Liver (tissue), 9 donors: ENCODE results near the gene FAM219A. TPM values are rescaled to one million over a fixed set of nuclear protein-coding genes. Genes with fewer than 3 reads are reported as not detected.

ENCODE experiments used
- DNase-seq: peaks from one replicate; pipeline ENCODE4 v3.0.0-alpha.2; 2017; ENCODE audit warnings: low spot score
- H3K27ac ChIP-seq, 2 donors: one replicate each; pipeline ENCODE4 v1.7.0; 2013; ENCODE audit warnings: inconsistent platforms in 2 of 2, low read length in 2 of 2, control low read depth in 1 of 2, low read depth in 1 of 2, mild to moderate bottlenecking in 1 of 2
- H3K27me3 ChIP-seq, 4 donors: one replicate each; pipeline versions ENCODE4 v1.6.1 to v1.7.0; 2013; ENCODE audit warnings: low read length in 3 of 4, inconsistent platforms in 1 of 4, mild to moderate bottlenecking in 1 of 4, moderate library complexity in 1 of 4; ENCODE audit not compliant: control insufficient read depth in 4 of 4, insufficient read depth in 4 of 4
- H3K36me3 ChIP-seq, 4 donors: one replicate each; pipeline versions ENCODE4 v1.6.1 to v1.7.0; 2013; ENCODE audit warnings: low read length in 3 of 4, mild to moderate bottlenecking in 3 of 4, low read depth in 1 of 4, moderate library complexity in 1 of 4; ENCODE audit not compliant: control insufficient read depth in 4 of 4, insufficient read depth in 3 of 4
- H3K4me1 ChIP-seq, 4 donors: one replicate each; pipeline versions ENCODE4 v1.6.1 to v1.7.0; 2013; ENCODE audit warnings: low read length in 3 of 4, mild to moderate bottlenecking in 3 of 4, moderate library complexity in 1 of 4; ENCODE audit not compliant: control insufficient read depth in 4 of 4, insufficient read depth in 4 of 4
- H3K4me3 ChIP-seq, 3 donors: one replicate each; pipeline versions ENCODE4 v1.6.1 to v1.7.0; 2013; ENCODE audit warnings: low read length in 3 of 3, control low read depth in 1 of 3, low read depth in 1 of 3, mild to moderate bottlenecking in 1 of 3
- H3K9ac ChIP-seq, 2 donors: one replicate each; pipeline ENCODE4 v1.7.0; 2013; ENCODE audit warnings: low read length in 2 of 2, mild to moderate bottlenecking in 2 of 2, moderate library complexity in 2 of 2, control low read depth in 1 of 2, low read depth in 1 of 2
- H3K9me3 ChIP-seq, 4 donors: one replicate each; pipeline versions ENCODE4 v1.6.1 to v1.7.0; 2013; ENCODE audit warnings: low read length in 3 of 4; ENCODE audit not compliant: control insufficient read depth in 4 of 4
- ATF3 ChIP-seq: IDR thresholded peaks from 2 replicates; pipeline ENCODE4 v1.6.1; 2016; ENCODE audit warnings: antibody characterized with exemption
- CTCF ChIP-seq: fragments of 150-350 bp; IDR thresholded peaks from 2 replicates; pipeline ENCODE4 v1.5.1; 2017; ENCODE audit warnings: improper control_type of control experiment, low read depth, low read length; ENCODE audit not compliant: missing input control
- EGR1 ChIP-seq, 2 donors: IDR thresholded peaks; 2 replicates each; pipeline ENCODE4 v1.6.1; 2016 to 2018; ENCODE audit warnings: antibody characterized with exemption in 2 of 2, low read depth in 2 of 2
- FOXA1 ChIP-seq: IDR thresholded peaks from 2 replicates; pipeline ENCODE4 v1.6.1; 2016; ENCODE audit warnings: antibody characterized with exemption
- FOXA2 ChIP-seq: IDR thresholded peaks from 2 replicates; pipeline ENCODE4 v1.6.1; 2016; ENCODE audit warnings: antibody characterized with exemption
- GABPA ChIP-seq, 2 donors: IDR thresholded peaks in 1 of 2; conservative IDR thresholded peaks in 1 of 2; 2 replicates each; pipeline ENCODE4 v1.6.1; 2016; ENCODE audit warnings: antibody characterized with exemption in 2 of 2, mild to moderate bottlenecking in 1 of 2, moderate library complexity in 1 of 2
- HNF4A ChIP-seq, 2 donors: conservative IDR thresholded peaks; 2 replicates each; pipeline ENCODE4 v1.6.1; 2016; ENCODE audit warnings: antibody characterized with exemption in 2 of 2, mild to moderate bottlenecking in 2 of 2
- HNF4G ChIP-seq: IDR thresholded peaks from 2 replicates; pipeline ENCODE4 v1.6.1; 2016; ENCODE audit warnings: antibody characterized with exemption
- JUND ChIP-seq, 2 donors: IDR thresholded peaks; 2 replicates each; pipeline ENCODE4 v1.6.1; 2016; ENCODE audit warnings: antibody characterized with exemption in 2 of 2
- MAX ChIP-seq: IDR thresholded peaks from 2 replicates; pipeline ENCODE4 v1.6.1; 2016; ENCODE audit warnings: antibody characterized with exemption
- NR2F2 ChIP-seq: IDR thresholded peaks from 2 replicates; pipeline ENCODE4 v1.6.1; 2016; ENCODE audit warnings: antibody characterized with exemption
- RAD21 ChIP-seq, 2 donors: IDR thresholded peaks; 2 replicates each; pipeline ENCODE4 v1.6.1; 2016; ENCODE audit warnings: antibody characterized with exemption in 2 of 2, mild to moderate bottlenecking in 2 of 2
- REST ChIP-seq: IDR thresholded peaks from 2 replicates; pipeline ENCODE4 v1.6.1; 2016; ENCODE audit warnings: antibody characterized with exemption, mild to moderate bottlenecking
- RXRA ChIP-seq, 2 donors: IDR thresholded peaks; 2 replicates each; pipeline ENCODE4 v1.6.1; 2017 to 2018; ENCODE audit warnings: antibody characterized with exemption in 2 of 2, mild to moderate bottlenecking in 1 of 2
- SP1 ChIP-seq: IDR thresholded peaks from 2 replicates; pipeline ENCODE4 v1.6.1; 2018; ENCODE audit warnings: antibody characterized with exemption, mild to moderate bottlenecking
- TAF1 ChIP-seq: conservative IDR thresholded peaks from 2 replicates; pipeline ENCODE4 v1.6.1; 2016; ENCODE audit warnings: antibody characterized with exemption, mild to moderate bottlenecking
- YY1 ChIP-seq: IDR thresholded peaks from 2 replicates; pipeline ENCODE4 v1.6.1; 2016; ENCODE audit warnings: antibody characterized with exemption, mild to moderate bottlenecking
- WGBS: extraction: QIAGEN DNeasy Blood & Tissue Kit; methylation state at CpG from one replicate; pipeline ENCODE4 v1.1.7; 2013; 5-methylcytosine and 5-hydroxymethylcytosine counted together
- polyA plus RNA-seq, 2 donors: library from polyadenylated mRNA; stranded (reverse) in 1 of 2; unstranded in 1 of 2; fragments of 200-250 nt in 1 of 2; fragments of >200 nt in 1 of 2; fragmentation: Nextera tagmentation in 1 of 2; extraction: Ambion mirVana in 1 of 2; gene quantifications; one replicate each; pipeline versions ENCODE4 v1.2.1 to v1.2.3, GENCODE V29; 2013 to 2015
- total RNA-seq, 2 donors: library from RNA; depleted of rRNA; stranded (reverse); fragments of >200 nt; gene quantifications; one replicate each; pipeline ENCODE4 v1.2.3, GENCODE V29; 2014
- TF ChIP-seq, protein P1 (sequence below): IDR thresholded peaks from 2 replicates; pipeline ENCODE4 v1.6.1; 2016; ENCODE audit warnings: antibody characterized with exemption
- donor health status: healthy.
- donor health status: healthy.
- donor health status: healthy.
- donor health status: healthy.
- donor health status: healthy.

Gene FAM219A
- total and polyA plus RNA-seq, 4 donors, result 1.6 to 3.6 (median 2.4) TPM

GRCh38 chr9:34383904-34384303 lies 74.5 kb downstream of the FAM219A start:
- no peak overlapping the region for H3K27ac ChIP-seq
- no peaks in the 10 kb centered on the region for H3K9me3 ChIP-seq
- no peak for DNase-seq
- H3K9ac ChIP-seq, result no peak overlapping the region
- H3K36me3 ChIP-seq, result no peaks in the 10 kb centered on the region
- TF ChIP-seq, protein P1, sequence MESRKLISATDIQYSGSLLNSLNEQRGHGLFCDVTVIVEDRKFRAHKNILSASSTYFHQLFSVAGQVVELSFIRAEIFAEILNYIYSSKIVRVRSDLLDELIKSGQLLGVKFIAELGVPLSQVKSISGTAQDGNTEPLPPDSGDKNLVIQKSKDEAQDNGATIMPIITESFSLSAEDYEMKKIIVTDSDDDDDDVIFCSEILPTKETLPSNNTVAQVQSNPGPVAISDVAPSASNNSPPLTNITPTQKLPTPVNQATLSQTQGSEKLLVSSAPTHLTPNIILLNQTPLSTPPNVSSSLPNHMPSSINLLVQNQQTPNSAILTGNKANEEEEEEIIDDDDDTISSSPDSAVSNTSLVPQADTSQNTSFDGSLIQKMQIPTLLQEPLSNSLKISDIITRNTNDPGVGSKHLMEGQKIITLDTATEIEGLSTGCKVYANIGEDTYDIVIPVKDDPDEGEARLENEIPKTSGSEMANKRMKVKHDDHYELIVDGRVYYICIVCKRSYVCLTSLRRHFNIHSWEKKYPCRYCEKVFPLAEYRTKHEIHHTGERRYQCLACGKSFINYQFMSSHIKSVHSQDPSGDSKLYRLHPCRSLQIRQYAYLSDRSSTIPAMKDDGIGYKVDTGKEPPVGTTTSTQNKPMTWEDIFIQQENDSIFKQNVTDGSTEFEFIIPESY, result no peak
- TF ChIP-seq ATF3, result no peak
- TF ChIP-seq JUND (IDR thresholded peaks at IDR 0.05), result no peak
- TF ChIP-seq MAX, result no peak
- no peak for TF ChIP-seq TAF1
- no peak for TF ChIP-seq FOXA1
- TF ChIP-seq REST, result no peak
- no peak for TF ChIP-seq RXRA (IDR thresholded peaks at IDR 0.05)
- no peak for TF ChIP-seq HNF4G
- no peak for TF ChIP-seq GABPA (IDR thresholded peaks at IDR 0.05 in 1 of 2, conservative IDR thresholded peaks at IDR 0.05 in 1 of 2)
- TF ChIP-seq YY1, result no peak
- TF ChIP-seq HNF4A (conservative IDR thresholded peaks at IDR 0.05), result no peak
- no peak for TF ChIP-seq FOXA2
- TF ChIP-seq NR2F2, result no peak
- no peak for TF ChIP-seq EGR1 (IDR thresholded peaks at IDR 0.05; ENCODE audit: low read depth in 2 of 2)
- no peak for TF ChIP-seq SP1
- TF ChIP-seq RAD21 (IDR thresholded peaks at IDR 0.05), result no peak
- TF ChIP-seq CTCF, result no peak
- WGBS, result 90% methylated on average over 4 of the region's 4 CpGs
- H3K27me3 ChIP-seq, result no peaks in the 10 kb centered on the region
- no peak overlapping the region for H3K4me3 ChIP-seq
- H3K4me1 ChIP-seq, result peaks cover 4 to 31% (median 23%) of the 10 kb centered on the region in 4 donors
